Measurements from ENCODE around the gene FCAMR.

The FCAMR gene

GRCh38 chr1:206909161-206909882 is 60.9 kb downstream of the FCAMR start:
- DNase-seq (ENCODE audit: low read depth), result peak; percentile 40

- no peak for DNase-seq (ENCODE audit: low read depth)
Observed at GRCh38 chr1:206908038-206908437, 62.2 kb downstream of the FCAMR start.
